GM12892 (cell line): ENCODE results near the gene PIAS1.

Experiments
- DNase-seq: peaks from one replicate; pipeline ENCODE4 v3.0.0; 2011; ENCODE audit not compliant: insufficient read length
- FAIRE-seq: peaks from 2 replicates; lab custom pipeline; 2011; peaks lifted over from hg19 to GRCh38; lab: Jason Lieb, UNC
- POLR2A ChIP-seq: IDR thresholded peaks from 2 replicates; pipeline ENCODE4 v1.6.1; 2011; ENCODE audit warnings: low read depth, low read length, control low read depth
- POLR2AphosphoS5 ChIP-seq: IDR thresholded peaks from 2 replicates; pipeline ENCODE4 v1.6.1; 2011; ENCODE audit warnings: low read depth, low read length, control low read depth
- TAF1 ChIP-seq: IDR thresholded peaks from 2 replicates; pipeline ENCODE4 v1.6.1; 2011; ENCODE audit warnings: low read depth, mild to moderate bottlenecking, control low read depth, low read length, borderline replicate concordance

Gene PIAS1

DNA sequence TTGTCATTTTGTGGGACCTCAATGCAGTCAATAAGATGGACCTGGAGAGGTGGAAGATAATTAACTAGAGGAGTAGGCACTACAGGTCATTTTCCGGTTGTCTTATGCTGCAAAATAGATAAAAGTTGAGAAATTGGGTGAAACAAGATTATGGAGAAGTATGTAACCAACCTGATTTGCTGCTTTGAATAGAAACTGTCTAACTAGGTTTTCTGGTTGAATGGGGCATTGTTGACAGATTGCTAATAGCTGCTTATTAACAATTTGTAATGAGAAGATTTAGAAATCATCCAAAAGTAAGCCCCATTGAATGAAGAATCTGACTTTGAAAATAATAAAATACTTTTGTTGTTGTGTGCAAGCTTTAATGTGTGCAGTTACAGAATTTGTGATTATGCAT lies 26.2 kb downstream of the PIAS1 start:
- DNase-seq (no peak), FAIRE-seq (no peak)
- TF ChIP-seq POLR2A, result no peak

DNA sequence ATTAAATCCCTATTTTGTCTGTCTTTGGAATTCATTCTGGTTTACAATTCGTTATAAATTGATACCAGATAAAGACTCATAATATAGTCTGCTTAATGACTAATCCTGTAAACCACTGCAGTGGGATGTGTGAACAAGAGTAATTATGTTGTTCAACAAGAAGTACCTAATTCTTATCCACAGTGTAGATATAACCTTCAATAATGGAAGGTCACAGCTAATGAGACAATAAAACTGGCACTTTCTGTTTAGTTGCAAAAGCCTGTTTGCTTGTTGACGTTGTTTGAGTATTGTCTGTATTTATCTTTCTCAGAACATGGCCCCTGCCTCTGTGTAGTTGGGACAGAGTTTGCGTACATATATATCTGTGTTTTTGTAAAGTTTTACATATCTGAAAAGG lies 26.7 kb downstream of the PIAS1 start:
- TF ChIP-seq TAF1, result no peak
- no peak for TF ChIP-seq POLR2A
- no peak for TF ChIP-seq POLR2AphosphoS5
- FAIRE-seq (no peak), DNase-seq (no peak)

DNA sequence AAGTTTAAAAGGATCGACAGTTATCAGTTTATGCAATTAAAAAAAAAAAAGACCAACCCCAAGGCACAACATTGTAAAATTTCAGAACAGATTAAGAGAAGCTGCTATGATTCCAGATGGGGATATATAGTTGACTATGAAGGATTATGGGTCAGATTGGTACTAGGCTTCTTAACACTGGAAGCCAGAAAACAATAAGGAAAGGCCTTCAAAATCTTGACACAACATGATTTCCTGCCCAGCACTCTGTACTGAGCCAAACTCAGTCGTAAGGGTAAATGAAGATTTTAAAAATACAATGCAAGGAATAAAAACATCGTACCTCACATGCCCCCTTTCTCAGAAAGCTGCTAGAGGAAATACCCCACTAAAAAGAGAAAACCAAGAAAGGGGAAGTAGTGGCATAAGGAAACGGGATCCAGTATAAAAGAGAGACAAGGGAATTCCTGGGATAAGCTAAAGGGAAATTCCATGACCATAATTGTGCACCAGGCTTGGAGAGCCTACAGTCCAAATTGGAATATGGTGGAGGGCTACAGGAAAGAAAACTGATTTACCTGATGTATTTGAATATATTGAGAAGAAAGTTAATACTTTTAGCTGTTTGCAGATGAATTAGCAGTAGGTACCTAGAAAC lies 27.9 kb downstream of the PIAS1 start:
- FAIRE-seq, result no peak
- TF ChIP-seq TAF1 (no peak), POLR2A (no peak), POLR2AphosphoS5 (no peak)
- DNase-seq, result no peak

DNA sequence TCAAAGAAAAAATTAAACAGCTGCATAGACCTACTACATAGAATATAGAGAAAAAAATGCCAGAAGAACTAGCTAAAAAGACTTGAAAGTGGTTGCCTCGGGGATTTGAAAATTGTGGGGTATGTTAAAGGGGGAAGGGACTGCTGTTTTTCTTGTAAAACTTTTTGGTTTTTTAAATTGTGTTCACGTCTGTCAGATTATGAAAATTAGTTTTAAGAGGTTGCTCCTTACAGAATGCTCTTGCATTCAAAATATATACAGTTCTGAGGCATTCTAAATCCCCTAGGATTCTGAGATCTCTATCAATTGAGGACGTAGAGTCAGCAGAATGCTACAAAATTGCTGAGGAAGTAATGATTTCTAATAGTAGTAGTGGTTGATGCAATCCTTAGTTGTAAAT lies 28.6 kb downstream of the PIAS1 start:
- DNase-seq, result no peak
- TF ChIP-seq TAF1 (no peak), POLR2A (no peak), POLR2AphosphoS5 (no peak)
- no peak for FAIRE-seq

DNA sequence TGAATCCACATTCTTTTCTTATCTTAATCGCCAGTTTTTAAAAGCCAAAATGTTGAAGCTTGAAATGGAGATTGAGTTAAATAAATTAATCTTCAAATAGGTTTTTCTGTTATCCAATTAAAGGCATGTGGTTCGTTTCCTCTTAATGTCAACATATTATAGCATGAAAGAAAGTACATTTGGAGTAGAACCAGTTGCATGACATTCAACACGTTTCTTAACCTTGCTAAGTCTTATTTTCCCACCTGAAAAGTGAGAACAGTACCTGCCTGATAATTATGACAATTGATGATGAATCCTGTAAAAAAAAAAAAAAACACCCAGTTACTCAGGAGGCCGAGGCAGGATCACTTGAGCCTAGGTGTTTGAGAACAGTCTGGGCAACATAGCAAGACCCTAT lies 29.3 kb downstream of the PIAS1 start:
- FAIRE-seq, result no peak
- TF ChIP-seq POLR2AphosphoS5, result no peak
- no peak for TF ChIP-seq TAF1
- TF ChIP-seq POLR2A, result no peak
- DNase-seq, result no peak

DNA sequence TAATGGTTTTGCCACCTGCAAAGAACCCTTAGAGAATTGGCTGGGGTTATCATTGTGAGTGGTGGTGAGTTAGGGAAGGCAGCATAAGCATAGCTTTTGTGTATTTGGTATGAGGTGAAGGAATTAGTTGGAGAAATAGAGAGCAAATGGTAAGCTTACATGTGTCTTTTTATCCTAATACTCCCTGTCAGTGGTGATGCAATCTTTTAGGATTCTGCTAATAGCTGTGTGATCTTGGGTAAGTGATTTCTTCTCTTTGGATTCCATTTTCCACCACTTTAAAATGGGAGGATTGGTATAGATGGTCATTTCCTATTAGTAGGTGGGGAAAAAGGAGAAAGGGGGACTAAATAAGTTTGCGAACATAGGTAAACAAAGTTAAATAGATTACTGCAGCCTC lies 30.9 kb downstream of the PIAS1 start:
- TF ChIP-seq TAF1 (no peak), POLR2A (no peak), POLR2AphosphoS5 (no peak)
- no peak for FAIRE-seq
- DNase-seq, result no peak

DNA sequence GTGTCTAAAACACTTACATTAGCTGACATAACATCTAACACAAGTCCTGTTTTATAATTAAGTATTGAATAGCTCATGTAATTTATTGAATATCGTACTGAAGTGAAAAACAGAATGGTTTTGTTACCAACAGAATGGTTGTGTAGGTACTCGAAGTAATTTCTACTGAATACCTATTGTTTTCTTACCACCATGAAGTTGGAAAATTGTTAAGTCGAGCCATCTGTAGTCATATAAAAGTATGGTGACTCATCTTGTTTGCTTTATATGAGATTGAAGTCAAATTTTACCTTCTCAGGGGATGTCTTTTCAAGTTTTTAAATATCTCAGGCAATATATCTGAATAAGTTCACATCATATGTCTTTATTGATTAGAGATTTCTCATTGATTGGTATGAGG lies 37.6 kb downstream of the PIAS1 start:
- FAIRE-seq (no peak), DNase-seq (no peak)
- TF ChIP-seq TAF1, result no peak
- TF ChIP-seq POLR2AphosphoS5, result no peak

DNA sequence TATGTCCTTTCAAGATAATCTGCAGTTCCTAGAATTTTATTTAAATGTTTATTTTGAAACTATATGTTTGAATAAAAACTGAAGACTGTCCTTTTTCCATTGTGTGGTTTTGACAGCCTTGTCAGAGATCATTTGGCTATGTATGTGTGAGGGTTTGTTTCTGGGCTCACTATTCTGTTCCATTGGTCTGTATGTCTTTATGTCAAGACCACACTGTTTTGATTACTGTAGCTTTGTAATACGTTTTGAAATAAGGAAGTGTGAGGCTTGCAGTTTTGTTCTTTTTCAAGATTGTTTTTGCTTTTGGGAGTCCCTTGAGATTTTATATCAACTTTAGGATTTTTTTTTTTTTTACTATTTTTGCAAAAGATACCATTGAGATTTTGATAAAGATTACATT lies 42.0 kb downstream of the PIAS1 start:
- no peak for FAIRE-seq

DNA sequence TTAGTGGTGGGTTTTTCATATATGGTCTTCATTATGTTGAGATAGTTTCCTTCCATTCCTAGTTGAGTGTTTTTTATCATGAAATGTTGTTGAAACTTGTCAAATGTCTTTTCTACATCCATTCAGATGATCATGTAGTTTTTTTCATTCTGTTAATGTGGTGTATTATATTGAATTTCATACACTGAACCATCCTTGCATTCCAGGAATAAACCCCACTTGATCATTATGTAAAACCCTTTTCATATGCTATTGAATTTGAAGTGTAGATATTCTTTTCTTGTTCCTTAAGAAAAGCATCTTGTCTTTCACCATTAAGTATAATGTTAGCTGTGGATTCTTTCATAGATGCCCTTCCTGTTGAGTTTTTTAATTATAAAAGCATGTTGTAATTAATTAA lies 42.9 kb downstream of the PIAS1 start:
- no peak for DNase-seq
- no peak for FAIRE-seq
- TF ChIP-seq TAF1 (no peak), POLR2AphosphoS5 (no peak), POLR2A (no peak)

More for the DNA sequence above, 42.0 kb downstream of the PIAS1 start:
- DNase-seq, result no peak
- TF ChIP-seq POLR2A, result no peak
- TF ChIP-seq TAF1, result no peak
- no peak for TF ChIP-seq POLR2AphosphoS5

DNA sequence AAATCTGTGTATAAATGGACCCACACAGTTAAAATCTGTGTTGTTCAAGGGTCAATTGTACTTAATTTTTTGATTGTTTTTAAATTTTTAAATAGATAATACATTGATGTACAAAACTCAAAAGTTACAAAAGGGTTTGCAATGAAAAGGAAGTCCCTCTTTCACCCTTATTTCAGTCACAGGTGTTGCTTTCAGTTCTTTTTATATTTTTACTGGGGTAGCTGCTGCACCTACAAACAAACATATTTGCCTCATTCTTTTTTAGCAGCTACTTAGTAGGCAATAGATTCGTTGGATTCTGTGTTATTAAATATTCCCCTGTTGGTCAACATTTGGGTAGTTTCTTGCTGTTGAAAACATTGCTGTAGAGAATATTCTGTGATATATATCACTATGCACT lies 44.4 kb downstream of the PIAS1 start:
- DNase-seq (no peak), FAIRE-seq (no peak)
- TF ChIP-seq TAF1 (no peak), POLR2A (no peak), POLR2AphosphoS5 (no peak)

DNA sequence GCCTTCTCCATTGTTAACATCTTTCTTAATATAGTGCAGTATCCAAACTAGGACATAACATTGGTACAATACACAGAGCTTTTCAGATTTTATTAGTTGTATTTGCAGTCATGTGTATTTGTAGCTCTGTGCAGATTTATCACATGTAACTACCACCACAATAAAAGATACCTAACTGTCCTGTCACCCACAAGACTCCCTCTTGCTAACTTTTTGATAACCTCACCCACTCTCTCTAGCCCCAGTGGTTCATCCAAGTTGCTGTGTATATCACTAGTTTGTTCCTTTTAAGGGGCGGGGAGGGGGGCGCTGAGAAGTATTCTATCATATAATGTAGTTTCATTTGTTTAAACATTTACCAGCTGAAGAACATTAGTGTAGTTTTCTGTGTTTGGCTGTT lies 46.1 kb downstream of the PIAS1 start:
- no peak for DNase-seq
- no peak for FAIRE-seq
- TF ChIP-seq POLR2AphosphoS5 (no peak), POLR2A (no peak), TAF1 (no peak)

DNA sequence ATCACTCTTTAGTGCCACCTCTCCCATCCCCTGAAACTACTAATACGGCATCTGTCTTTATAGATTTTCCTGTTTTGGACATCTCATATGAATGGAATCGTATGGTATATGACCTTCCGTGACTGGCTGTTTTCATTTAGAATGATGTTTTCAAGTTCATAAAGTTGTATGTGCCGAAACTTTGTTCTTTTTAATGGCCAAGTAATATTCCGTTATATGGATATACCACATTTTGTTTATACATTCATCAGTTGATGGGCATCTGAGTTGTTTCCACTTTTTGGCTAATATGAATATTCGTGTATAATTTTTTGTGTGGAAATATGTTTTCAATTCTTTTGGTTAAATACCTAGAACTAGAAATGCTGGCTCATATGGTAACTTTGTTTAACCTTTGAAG lies 49.5 kb downstream of the PIAS1 start:
- FAIRE-seq (no peak), DNase-seq (no peak)
- TF ChIP-seq POLR2AphosphoS5 (no peak), TAF1 (no peak), POLR2A (no peak)

DNA sequence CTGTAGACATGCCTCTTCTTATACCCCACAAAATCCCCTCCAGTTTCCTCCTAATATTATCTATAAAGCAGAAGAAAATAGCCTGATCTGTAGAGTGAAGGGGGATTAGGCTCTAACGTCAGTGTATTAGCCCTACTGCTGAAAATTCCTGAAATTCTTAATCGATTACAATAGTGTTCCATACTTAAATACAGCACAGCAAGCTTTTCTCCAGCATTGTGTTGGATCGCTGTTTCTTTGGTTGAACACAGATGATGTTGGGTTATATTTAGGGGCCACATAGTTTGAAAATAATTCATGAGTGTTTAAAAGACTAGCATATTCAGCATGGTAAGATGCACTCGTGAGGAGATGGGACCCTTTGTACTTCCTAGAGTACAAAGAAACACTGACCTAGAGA lies 52.5 kb downstream of the PIAS1 start:
- DNase-seq, result no peak
- FAIRE-seq, result no peak

More for the DNA sequence above, 52.5 kb downstream of the PIAS1 start:
- TF ChIP-seq TAF1 (no peak), POLR2AphosphoS5 (no peak), POLR2A (no peak)
